Right cardiac atrium (tissue), 5 donors: ENCODE measurements around the gene UGGT2. TPM values are rescaled to one million over a fixed set of nuclear protein-coding genes. Genes with fewer than 3 reads are reported as not detected.
"Not testable (repeated sequence)": the region's sequence is repeated elsewhere in the genome, so short reads cannot be mapped to it uniquely, and the experiment has no call there.

Experiments
- ATAC-seq, 2 donors: fragments of 200-7000 bp; cut with Tn5 transposase; one replicate each; pipeline versions ENCODE4 v1.8.0 to v1.9.1; 2020; ENCODE audit warnings: moderate library complexity in 2 of 2, mild to moderate bottlenecking in 1 of 2
- DNase-seq, 3 donors: peaks; one replicate each; pipeline ENCODE4 v3.0.0-alpha.2; 2020
- H3K27ac ChIP-seq: one replicate; pipeline ENCODE4 v1.5.1; 2013; ENCODE audit warnings: mild to moderate bottlenecking, low read length, control low read depth, moderate library complexity
- H3K27me3 ChIP-seq: one replicate; pipeline ENCODE4 v1.6.1; 2013; ENCODE audit not compliant: control insufficient read depth, insufficient read depth
- H3K4me1 ChIP-seq: one replicate; pipeline ENCODE4 v1.6.1; 2013; ENCODE audit warnings: low read length; ENCODE audit not compliant: control insufficient read depth, insufficient read depth
- H3K4me3 ChIP-seq: one replicate; pipeline ENCODE4 v1.5.1; 2013; ENCODE audit warnings: low read length, control low read depth
- H3K9me3 ChIP-seq: one replicate; pipeline ENCODE4 v1.6.1; 2013; ENCODE audit warnings: low read length; ENCODE audit not compliant: control insufficient read depth
- WGBS: extraction: QIAGEN DNeasy Blood & Tissue Kit; methylation state at CpG from one replicate; pipeline ENCODE4 v1.1.7; 2013; 5-methylcytosine and 5-hydroxymethylcytosine counted together
- intact Hi-C, 4 donors: fragments of 100-400 bp; cut with DNase I; formaldehyde crosslinking; loops; one replicate each; pipeline versions ENCODE4 v1.11.0 to v1.14.0; 2022 to 2023
- polyA plus RNA-seq: library from polyadenylated mRNA; stranded (reverse); fragments of 200-250 nt; gene quantifications from one replicate; pipeline ENCODE4 v1.2.3, GENCODE V29; 2013
- total RNA-seq, 4 donors: library from RNA; stranded (reverse); fragmentation: NEBNext Ultra II Directional; extraction: Animal tissue kit (Norgen Biotek cat#: 25700); gene quantifications; one replicate each; pipeline ENCODE4 v1.2.1, GENCODE V29; 2021
- donor health status: healthy with polysubstance abuse.
- donor health status: DM: no; HTN: yes; CAD: no.
- donor health status: DM: no; HTN: no; CAD: no.
- donor health status: DM: no; HTN: yes; CAD: no; lungs with severe emphysema.
- donor health status: DM: yes; HTN: yes; CAD: no.

UGGT2 gene
- total and polyA plus RNA-seq, 5 donors = 7.6 to 33.4 (median 20.9) TPM

DNA sequence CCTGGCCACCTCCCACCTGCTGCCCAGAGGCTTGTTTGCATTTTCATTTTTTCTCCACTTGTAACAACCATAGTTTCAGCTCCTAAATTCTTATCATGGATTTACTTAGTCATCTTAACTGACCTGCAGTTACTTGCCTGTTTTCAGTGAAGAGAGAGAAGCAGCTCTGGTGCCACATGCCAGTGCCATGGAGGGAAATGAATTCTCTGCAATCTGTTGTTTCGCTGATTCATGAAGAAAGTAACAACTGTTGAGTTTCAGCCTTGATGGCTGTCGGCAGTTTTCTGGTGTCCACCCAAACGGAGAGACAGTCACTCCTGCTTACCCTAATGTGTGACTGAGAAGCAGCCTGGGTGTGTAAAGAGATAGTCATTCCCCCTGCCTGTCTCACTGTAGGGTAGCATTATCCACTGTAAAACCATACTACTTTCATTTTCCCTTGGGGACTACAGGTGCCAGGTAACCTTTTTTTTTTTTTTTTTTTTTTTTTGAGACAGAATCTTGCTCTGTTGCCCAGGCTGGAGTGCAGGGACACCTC lies 260.1 kb downstream of the UGGT2 start:
- H3K9me3 ChIP-seq = no peaks in the 10 kb centered on the region
- intact Hi-C loops = no loop called here
- no peaks in the 10 kb centered on the region for H3K27me3 ChIP-seq
- DNase-seq (no peak), ATAC-seq (no peak)
- 88% methylated on average over 3 of the region's 3 CpGs for WGBS
- no peaks in the 10 kb centered on the region for H3K4me1 ChIP-seq
- no peak overlapping the region for H3K4me3 ChIP-seq
- H3K27ac ChIP-seq = no peak overlapping the region

GRCh38 chr13:95791084-95791722 lies 262.0 kb downstream of the UGGT2 start:
- Histone ChIP-seq H3K27me3 (no peaks in the 10 kb centered on the region), H3K9me3 (no peaks in the 10 kb centered on the region), H3K4me1 (no peaks in the 10 kb centered on the region), H3K27ac (no peak overlapping the region), H3K4me3 (no peak overlapping the region)
- ATAC-seq (no peak), DNase-seq (no peak)
- intact Hi-C loops = no loop called here
- 85% methylated on average over 7 of the region's 7 CpGs for WGBS

GRCh38 chr13:95789315-95789714 lies 263.9 kb downstream of the UGGT2 start:
- ATAC-seq, H3K4me3 ChIP-seq, intact Hi-C loops, H3K4me1 ChIP-seq, H3K27ac ChIP-seq, H3K9me3 ChIP-seq, DNase-seq, H3K27me3 ChIP-seq: not testable (repeated sequence)

GRCh38 chr13:95788100-95788463 lies 265.1 kb downstream of the UGGT2 start:
- DNase-seq = no peak
- Histone ChIP-seq H3K9me3 (no peaks in the 10 kb centered on the region), H3K27me3 (no peaks in the 10 kb centered on the region), H3K4me3 (no peak overlapping the region), H3K27ac (no peak overlapping the region), H3K4me1 (no peaks in the 10 kb centered on the region)
- no peak for ATAC-seq
- intact Hi-C loops = no loop called here
- WGBS = 83% methylated on average over 2 of the region's 2 CpGs

- Histone ChIP-seq H3K27ac (no peak overlapping the region), H3K4me3 (no peak overlapping the region), H3K4me1 (no peaks in the 10 kb centered on the region), H3K27me3 (no peaks in the 10 kb centered on the region), H3K9me3 (no peaks in the 10 kb centered on the region)
- intact Hi-C loops = no loop called here
- ATAC-seq (no peak), DNase-seq (no peak)
- 66% methylated on average over 1 of the region's 1 CpG for WGBS
Observed at GRCh38 chr13:95787356-95788099, 265.7 kb downstream of the UGGT2 start.

DNA sequence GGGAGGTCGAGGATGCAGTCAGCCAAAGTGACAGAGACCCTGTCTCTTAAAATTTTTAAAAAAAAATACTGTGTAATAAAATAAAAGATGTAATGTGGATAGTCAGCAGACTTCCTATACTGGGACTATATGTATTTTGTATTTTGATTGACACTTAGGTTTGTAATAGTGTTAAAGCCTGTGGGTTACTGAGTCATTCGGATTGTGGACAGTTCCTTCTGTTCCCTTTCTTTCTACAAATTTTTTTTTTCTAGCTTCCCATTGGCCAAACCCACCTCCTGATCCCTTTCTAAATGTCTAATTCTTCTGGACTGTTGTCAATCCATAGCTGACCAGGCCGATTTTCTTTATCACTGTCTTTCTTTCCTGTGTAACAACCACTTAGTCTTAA lies 268.3 kb downstream of the UGGT2 start:
- WGBS = 81% methylated on average over 3 of the region's 3 CpGs
- H3K27ac ChIP-seq = no peak overlapping the region
- no peaks in the 10 kb centered on the region for H3K4me1 ChIP-seq
- intact Hi-C loops = no loop called here
- no peak for ATAC-seq
- DNase-seq = no peak
- H3K27me3 ChIP-seq = no peaks in the 10 kb centered on the region
- H3K9me3 ChIP-seq = no peaks in the 10 kb centered on the region
- H3K4me3 ChIP-seq = no peak overlapping the region

DNA sequence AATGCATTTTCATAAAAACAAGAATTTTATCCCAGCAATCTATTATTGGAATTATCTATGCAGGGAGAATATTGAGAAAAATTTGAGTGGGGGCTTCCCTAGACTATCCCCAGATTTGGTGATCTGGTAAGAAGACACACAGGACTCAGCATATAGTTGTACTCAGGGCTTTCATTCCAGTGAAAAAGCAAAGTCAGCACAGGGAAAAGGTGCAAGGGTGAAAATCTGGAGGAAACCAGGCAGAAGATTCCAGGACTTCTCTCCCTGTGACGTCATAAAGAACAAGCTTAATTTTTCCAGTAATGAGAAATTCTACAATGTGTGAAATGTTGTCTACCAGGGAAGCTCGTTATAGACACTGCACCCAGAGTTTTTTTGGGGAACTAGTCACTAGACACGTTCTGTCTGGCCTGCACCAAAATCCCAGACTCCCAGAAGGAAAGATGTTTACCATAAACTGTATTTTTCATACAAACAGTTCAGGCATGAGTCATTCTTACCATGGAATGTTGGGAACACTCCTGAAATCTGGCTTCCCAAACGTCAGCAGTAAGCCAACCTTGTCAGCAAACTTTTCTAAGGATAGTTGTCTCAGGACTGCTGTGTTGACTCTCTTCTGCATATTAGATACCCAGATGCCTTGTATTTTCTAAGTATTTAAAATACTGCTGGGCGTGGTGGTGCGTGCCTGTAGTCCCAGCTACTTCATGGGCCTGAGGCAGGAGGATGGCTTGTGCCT lies 268.9 kb downstream of the UGGT2 start:
- intact Hi-C loops = no loop called here
- no peak overlapping the region for H3K4me3 ChIP-seq
- no peaks in the 10 kb centered on the region for H3K4me1 ChIP-seq
- DNase-seq = no peak
- H3K27me3 ChIP-seq = no peaks in the 10 kb centered on the region
- peak in 1 of 2 donors; percentile 49 for ATAC-seq
- WGBS = 69% methylated on average over 6 of the region's 6 CpGs
- H3K9me3 ChIP-seq = no peaks in the 10 kb centered on the region
- no peak overlapping the region for H3K27ac ChIP-seq

DNA sequence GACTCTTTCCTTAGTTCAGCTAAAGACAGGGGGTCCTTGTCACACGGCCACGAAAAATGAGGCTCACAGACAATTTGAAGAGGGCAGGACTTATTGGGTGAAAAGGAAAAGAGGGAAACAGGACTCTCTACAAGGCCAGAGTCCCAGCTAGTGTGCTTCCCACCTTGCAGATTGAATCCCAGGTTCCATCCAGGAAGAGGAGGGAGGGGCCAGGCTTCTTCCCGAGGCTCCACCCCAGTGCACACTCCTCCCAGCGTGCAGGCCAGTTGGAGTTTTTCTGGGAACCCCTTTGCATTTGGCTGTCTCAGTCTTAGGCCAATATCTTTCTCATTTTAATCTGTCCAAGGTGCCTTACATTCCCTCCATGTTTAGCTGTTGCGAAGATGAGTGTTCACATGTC lies 269.5 kb downstream of the UGGT2 start:
- Histone ChIP-seq H3K9me3 (no peaks in the 10 kb centered on the region), H3K4me3 (no peak overlapping the region), H3K27me3 (no peaks in the 10 kb centered on the region), H3K4me1 (no peaks in the 10 kb centered on the region), H3K27ac (no peak overlapping the region)
- intact Hi-C loops = no loop called here
- no peak for DNase-seq
- WGBS = 86% methylated on average over 5 of the region's 5 CpGs
- ATAC-seq = peak in 1 of 2 donors; percentile 41

- DNase-seq, intact Hi-C loops: not testable (repeated sequence)
- WGBS = 100% methylated on average over 1 of the region's 1 CpG
Observed at GRCh38 chr13:95781940-95782339, 271.3 kb downstream of the UGGT2 start.

DNA sequence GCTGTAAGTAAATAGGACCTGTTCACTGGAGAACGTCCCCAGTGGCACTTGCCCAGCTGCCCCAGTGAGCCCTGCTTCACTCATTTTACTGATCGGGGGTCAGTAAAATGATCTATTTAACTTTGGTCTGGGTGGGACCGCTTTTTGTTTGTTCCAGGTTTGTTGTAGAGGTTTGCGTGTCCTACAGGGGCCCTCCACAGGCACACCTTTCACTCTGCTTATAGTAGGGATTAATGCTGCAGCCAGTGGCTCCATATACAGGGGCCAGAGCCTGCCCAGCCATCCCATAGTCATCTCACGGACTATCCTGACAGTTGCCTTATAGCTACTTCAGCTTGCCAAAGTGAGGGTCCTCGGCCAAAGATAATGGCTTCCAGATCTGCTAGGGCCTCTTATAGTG lies 272.2 kb downstream of the UGGT2 start:
- WGBS = 96% methylated on average over 6 of the region's 6 CpGs
- Histone ChIP-seq H3K27me3 (no peaks in the 10 kb centered on the region), H3K4me3 (no peak overlapping the region), H3K9me3 (no peaks in the 10 kb centered on the region), H3K27ac (no peak overlapping the region), H3K4me1 (no peaks in the 10 kb centered on the region)
- ATAC-seq (no peak), DNase-seq (no peak)
- intact Hi-C loops = no loop called here

More at GRCh38 chr13:95781940-95782339, 271.3 kb downstream of the UGGT2 start:
- not testable (repeated sequence) for H3K27me3 ChIP-seq, H3K4me3 ChIP-seq, H3K9me3 ChIP-seq, H3K27ac ChIP-seq, ATAC-seq, H3K4me1 ChIP-seq

- no peaks in the 10 kb centered on the region for H3K4me1 ChIP-seq
- intact Hi-C loops = no loop called here
- H3K27me3 ChIP-seq = no peaks in the 10 kb centered on the region
- DNase-seq (no peak), ATAC-seq (no peak)
- no peak overlapping the region for H3K27ac ChIP-seq
- no peaks in the 10 kb centered on the region for H3K9me3 ChIP-seq
- 83% methylated on average over 1 of the region's 1 CpG for WGBS
- no peak overlapping the region for H3K4me3 ChIP-seq
Observed at GRCh38 chr13:95779522-95779921, 273.7 kb downstream of the UGGT2 start.
